BLaER1 (cell line): ENCODE measurements around the gene GRAPL.
"Not testable (repeated sequence)": the region's sequence is repeated elsewhere in the genome, so short reads cannot be mapped to it uniquely, and the experiment has no call there.

ENCODE experiments used
- H3K27ac ChIP-seq: shearing (Covaris generic); formaldehyde crosslinking; 2 replicates; pipeline ENCODE4 v1.8.1; 2022
- H3K27me3 ChIP-seq: shearing (Covaris generic); formaldehyde crosslinking; 2 replicates; pipeline ENCODE4 v1.8.1; 2022
- H3K36me3 ChIP-seq: shearing (Covaris generic); formaldehyde crosslinking; 2 replicates; pipeline ENCODE4 v1.8.1; 2022
- H3K4me1 ChIP-seq: shearing (Covaris generic); formaldehyde crosslinking; 2 replicates; pipeline ENCODE4 v1.8.1; 2022
- H3K4me2 ChIP-seq: shearing (Covaris generic); formaldehyde crosslinking; 2 replicates; pipeline ENCODE4 v1.8.1; 2022
- H3K4me3 ChIP-seq: shearing (Covaris generic); formaldehyde crosslinking; 2 replicates; pipeline ENCODE4 v1.8.1; 2022
- H3K9ac ChIP-seq: shearing (Covaris generic); formaldehyde crosslinking; 2 replicates; pipeline ENCODE4 v1.8.1; 2022
- H3K9me3 ChIP-seq: shearing (Covaris generic); formaldehyde crosslinking; 2 replicates; pipeline ENCODE4 v1.8.1; 2022
- H4K20me1 ChIP-seq: shearing (Covaris generic); formaldehyde crosslinking; 2 replicates; pipeline ENCODE4 v1.8.1; 2022

Gene GRAPL

GRCh38 chr17:19127148-19127980 lies at the start of gene GRAPL:
Gene GRAPL, plus strand, starts transcription at chr17:19127589. Its CDS starts 31 bp downstream, at chr17:19127620.
- not testable (repeated sequence) for H3K4me3 ChIP-seq, H3K27me3 ChIP-seq, H3K9me3 ChIP-seq, H3K4me1 ChIP-seq, H3K36me3 ChIP-seq, H3K4me2 ChIP-seq, H4K20me1 ChIP-seq, H3K27ac ChIP-seq, H3K9ac ChIP-seq

GRCh38 chr17:19088804-19089685 lies 38.3 kb upstream of the GRAPL start:
- H3K27me3 ChIP-seq: peaks cover 18% of the 10 kb centered on the region
- not testable (repeated sequence) for H3K9me3 ChIP-seq, H4K20me1 ChIP-seq, H3K27ac ChIP-seq, H3K4me3 ChIP-seq, H3K4me1 ChIP-seq, H3K4me2 ChIP-seq, H3K36me3 ChIP-seq, H3K9ac ChIP-seq

GRCh38 chr17:19090058-19090772 lies 37.2 kb upstream of the GRAPL start:
- not testable (repeated sequence) for H3K36me3 ChIP-seq, H3K27ac ChIP-seq, H3K4me1 ChIP-seq, H3K4me3 ChIP-seq, H3K9me3 ChIP-seq, H3K9ac ChIP-seq, H3K4me2 ChIP-seq, H4K20me1 ChIP-seq
- peaks cover 18% of the 10 kb centered on the region for H3K27me3 ChIP-seq

- H3K9me3 ChIP-seq, H3K9ac ChIP-seq, H4K20me1 ChIP-seq, H3K4me3 ChIP-seq, H3K36me3 ChIP-seq, H3K4me1 ChIP-seq, H3K27ac ChIP-seq, H3K4me2 ChIP-seq: not testable (repeated sequence)
- H3K27me3 ChIP-seq: peaks cover 15% of the 10 kb centered on the region
These were observed 34.4 kb upstream of the GRAPL start for GRCh38 chr17:19092737-19093683.

GRCh38 chr17:19093684-19094438 lies 33.5 kb upstream of the GRAPL start:
- not testable (repeated sequence) for H3K4me3 ChIP-seq, H3K27ac ChIP-seq, H3K9me3 ChIP-seq, H3K4me2 ChIP-seq, H3K4me1 ChIP-seq, H4K20me1 ChIP-seq, H3K36me3 ChIP-seq, H3K9ac ChIP-seq
- peaks cover 14% of the 10 kb centered on the region for H3K27me3 ChIP-seq

GRCh38 chr17:19108517-19108916 lies 18.9 kb upstream of the GRAPL start:
- not testable (repeated sequence) for H3K4me2 ChIP-seq, H3K4me1 ChIP-seq, H4K20me1 ChIP-seq, H3K9ac ChIP-seq, H3K4me3 ChIP-seq, H3K36me3 ChIP-seq, H3K9me3 ChIP-seq, H3K27ac ChIP-seq
- H3K27me3 ChIP-seq: peaks cover 14% of the 10 kb centered on the region

- peak overlapping the region; percentile 63; the same call in 1 of the 2 replicates for H3K4me3 ChIP-seq
- not testable (repeated sequence) for H4K20me1 ChIP-seq, H3K4me1 ChIP-seq, H3K4me2 ChIP-seq, H3K27ac ChIP-seq, H3K9me3 ChIP-seq, H3K36me3 ChIP-seq, H3K9ac ChIP-seq
- peaks cover 14% of the 10 kb centered on the region for H3K27me3 ChIP-seq
These were observed 16.9 kb upstream of the GRAPL start for GRCh38 chr17:19110189-19111097.

GRCh38 chr17:19111111-19111711 lies 16.2 kb upstream of the GRAPL start:
- Histone ChIP-seq H3K9ac (0 out of 2 replicates have a peak overlapping the region, but pooled peaks have one; percentile 65), H3K4me3 (peak overlapping the region; percentile 63), H3K4me2 (peak overlapping the region; percentile 84), H3K27me3 (peaks cover 11% of the 10 kb centered on the region)
- H3K9me3 ChIP-seq, H3K4me1 ChIP-seq, H3K36me3 ChIP-seq, H4K20me1 ChIP-seq, H3K27ac ChIP-seq: not testable (repeated sequence)

GRCh38 chr17:19111801-19112458 lies 15.5 kb upstream of the GRAPL start:
- H3K27ac ChIP-seq, H3K4me1 ChIP-seq, H4K20me1 ChIP-seq, H3K36me3 ChIP-seq, H3K9me3 ChIP-seq: not testable (repeated sequence)
- Histone ChIP-seq H3K4me2 (peak overlapping the region; percentile 83), H3K9ac (0 out of 2 replicates have a peak overlapping the region, but pooled peaks have one; percentile 63), H3K27me3 (peaks cover 11% of the 10 kb centered on the region), H3K4me3 (peak overlapping the region; percentile 63)

GRCh38 chr17:19112459-19112826 lies 14.9 kb upstream of the GRAPL start:
- not testable (repeated sequence) for H3K4me2 ChIP-seq, H3K27me3 ChIP-seq, H3K4me3 ChIP-seq, H4K20me1 ChIP-seq, H3K36me3 ChIP-seq, H3K9ac ChIP-seq, H3K27ac ChIP-seq, H3K9me3 ChIP-seq, H3K4me1 ChIP-seq

- not testable (repeated sequence) for H3K9me3 ChIP-seq, H3K4me1 ChIP-seq, H3K27me3 ChIP-seq, H3K27ac ChIP-seq, H3K9ac ChIP-seq, H3K36me3 ChIP-seq, H3K4me3 ChIP-seq, H4K20me1 ChIP-seq, H3K4me2 ChIP-seq
These were observed 8.7 kb upstream of the GRAPL start for GRCh38 chr17:19118695-19119094.
